GM12878 (cell line): Measurements from ENCODE around the gene CEACAM8. TPM values are rescaled to one million over a fixed set of nuclear protein-coding genes. Genes with fewer than 3 reads are reported as not detected.

Source experiments
- ATAC-seq: fragments of 200-7000 bp; cut with Tn5 transposase; 3 replicates; pipeline ENCODE4 v1.9.1; 2020; ENCODE audit warnings: mild to moderate bottlenecking, moderate library complexity
- BruUV-seq: library from RNA; stranded (reverse); fragments of 400-500 nt; replicated peaks from 2 replicates; lab custom pipeline; 2021; lab: Mats Ljungman, UMichigan
- CTCF ChIA-PET: fragments of 300-600 bp; sonication (Branson Sonifier 250); formaldehyde crosslinking; extraction: SDS; loops from one replicate; lab custom pipeline; 2021; ENCODE audit warnings: inconsistent platforms; lab: Yijun Ruan, JAX
- POLR2A ChIA-PET: fragments of 350-600 bp; formaldehyde crosslinking; extraction: SDS; loops from one replicate; lab custom pipeline; 2021; ENCODE audit warnings: inconsistent platforms; lab: Charles Lee
- RAD21 ChIA-PET: fragments of 300-600 bp; sonication (Branson Sonifier 250); formaldehyde crosslinking; loops from one replicate; lab custom pipeline; 2023; ENCODE audit warnings: antibody characterized with exemption; ENCODE audit not compliant: unreplicated experiment; lab: Charles Lee
- SMC1A ChIA-PET: fragments of 300-600 bp; sonication (Branson Sonifier 250); formaldehyde crosslinking; loops from one replicate; lab custom pipeline; 2023; ENCODE audit not compliant: unreplicated experiment, uncharacterized antibody; lab: Charles Lee
- DNase-seq: peaks from one replicate; pipeline ENCODE4 v3.0.0-alpha.2; 2011; ENCODE audit warnings: low read depth, low spot score
- FAIRE-seq: peaks from 3 replicates; lab custom pipeline; 2011; peaks lifted over from hg19 to GRCh38; lab: Jason Lieb, UNC
- H2AFZ ChIP-seq: 2 replicates; pipeline ENCODE4 v1.6.0; 2011; ENCODE audit warnings: low read depth, low read length, control low read depth; ENCODE audit not compliant: control insufficient read depth
- H3K27ac ChIP-seq: 2 replicates; pipeline ENCODE4 v1.5.1; 2011; ENCODE audit warnings: control low read depth; ENCODE audit not compliant: control insufficient read depth, insufficient read depth
- H3K27me3 ChIP-seq, 2 experiments: replicated peaks in 1 of 2; 2 replicates each; pipeline versions ENCODE4 v1.6.0 to v1.6.1; 2011; ENCODE audit warnings: low read length in 1 of 2; ENCODE audit not compliant: control insufficient read depth in 2 of 2, insufficient read depth in 2 of 2
- H3K36me3 ChIP-seq, 2 experiments: 2 replicates each; pipeline ENCODE4 v1.5.1; 2011; ENCODE audit warnings: low read length in 1 of 2; ENCODE audit not compliant: control insufficient read depth in 2 of 2, insufficient read depth in 2 of 2
- H3K4me1 ChIP-seq: 2 replicates; pipeline ENCODE4 v1.6.1; 2011; ENCODE audit warnings: mild to moderate bottlenecking, low read length, moderate library complexity, mixed read lengths; ENCODE audit not compliant: control insufficient read depth, insufficient read depth
- H3K4me2 ChIP-seq: 2 replicates; pipeline ENCODE4 v1.6.0; 2011; ENCODE audit warnings: control low read depth; ENCODE audit not compliant: control insufficient read depth, insufficient read depth
- H3K4me3 ChIP-seq: fragments of 200-600 bp; sonication (generic); 2 replicates; pipeline ENCODE4 v1.5.1; 2016
- H3K79me2 ChIP-seq: 2 replicates; pipeline ENCODE4 v1.6.0; 2011; ENCODE audit warnings: low read length; ENCODE audit not compliant: control insufficient read depth, insufficient read depth
- H3K9ac ChIP-seq: 2 replicates; pipeline ENCODE4 v1.8.0; 2011; ENCODE audit warnings: low read length, control low read depth, mixed read lengths; ENCODE audit not compliant: control insufficient read depth, insufficient read depth
- H3K9me3 ChIP-seq: replicated peaks from 3 replicates; pipeline ENCODE4 v1.5.1; 2011; ENCODE audit warnings: mild to moderate bottlenecking, low read length; ENCODE audit not compliant: control insufficient read depth, insufficient read depth
- H4K20me1 ChIP-seq: 2 replicates; pipeline ENCODE4 v1.6.0; 2011; ENCODE audit not compliant: control insufficient read depth, insufficient read depth
- HDGF ChIP-seq: fragments of 450-650 bp; IDR thresholded peaks from 2 replicates; pipeline ENCODE4 v1.6.1; 2016; ENCODE audit warnings: antibody characterized with exemption
- NRF1 ChIP-seq: conservative IDR thresholded peaks from 2 replicates; pipeline ENCODE4 v1.6.1; 2011; ENCODE audit warnings: mild to moderate bottlenecking, low read depth, low read length, improper control_type of control experiment
- ZZZ3 ChIP-seq: IDR thresholded peaks from 2 replicates; pipeline ENCODE4 v1.6.1; 2011; ENCODE audit warnings: low read depth; ENCODE audit not compliant: control insufficient read depth, insufficient read length
- WGBS: methylation state at CpG from one replicate; pipeline ENCODE4 v1.1.6; 2016; ENCODE audit warnings: low lambda C conversion rate; ENCODE audit not compliant: insufficient replicate concordance, insufficient coverage; ENCODE audit errors: missing lambda C conversion rate; 5-methylcytosine and 5-hydroxymethylcytosine counted together
- in situ Hi-C: fragments of 300-500 bp; cut with MboI; formaldehyde crosslinking; loops from 9 replicates; pipeline ENCODE4 v1.14.3; 2018; ENCODE audit warnings: mixed read lengths
- intact Hi-C: fragments of 100-400 bp; cut with micrococcal nuclease; formaldehyde crosslinking; loops from one replicate; pipeline ENCODE4 v1.14.2; 2022; ENCODE audit not compliant: unreplicated experiment
- polyA plus RNA-seq, 11 experiments: library from polyadenylated mRNA; depleted of rRNA in 4 of 11; unstranded in 6 of 11; stranded (reverse) in 5 of 11; fragments of >200 nt; fragmentation: Nextera tagmentation in 4 of 11; fragmentation: Illumina TruSeq in 1 of 11; extraction: Ambion mirVana in 4 of 11; extraction: Trizol in 1 of 11; gene quantifications; 1 replicate in 1 of 11; 2 replicates in 10 of 11; pipeline versions ENCODE4 v1.2.1 to v1.2.3, GENCODE V29; 2011 to 2016; ENCODE audit warnings: inconsistent platforms in 2 of 11, missing spikeins in 2 of 11, low read depth in 1 of 11
- total RNA-seq, 4 experiments: library from RNA; depleted of rRNA in 3 of 4; stranded (reverse); fragments of >200 nt in 3 of 4; fragmentation: Illumina TruSeq in 1 of 4; extraction: Trizol in 1 of 4; gene quantifications; 2 replicates each; pipeline versions ENCODE4 v1.2.1 to v1.2.3, GENCODE V29; 2013 to 2021
- TF ChIP-seq, protein P1 (sequence below): fragments of 450-650 bp; IDR thresholded peaks from 2 replicates; pipeline ENCODE4 v1.6.1; 2016; ENCODE audit warnings: mild to moderate bottlenecking
- TF ChIP-seq, protein P2 (sequence below): fragments of 450-650 bp; IDR thresholded peaks from 2 replicates; pipeline ENCODE4 v1.6.1; 2018; ENCODE audit warnings: mild to moderate bottlenecking, low read depth, moderate library complexity; ENCODE audit not compliant: partially characterized antibody

The CEACAM8 gene
- total and polyA plus RNA-seq, 10 of the 15 experiments (the other 5 are each of a cell fraction or from before 2014, with no cell fraction given): 0.06 TPM; not detected in 9

DNA sequence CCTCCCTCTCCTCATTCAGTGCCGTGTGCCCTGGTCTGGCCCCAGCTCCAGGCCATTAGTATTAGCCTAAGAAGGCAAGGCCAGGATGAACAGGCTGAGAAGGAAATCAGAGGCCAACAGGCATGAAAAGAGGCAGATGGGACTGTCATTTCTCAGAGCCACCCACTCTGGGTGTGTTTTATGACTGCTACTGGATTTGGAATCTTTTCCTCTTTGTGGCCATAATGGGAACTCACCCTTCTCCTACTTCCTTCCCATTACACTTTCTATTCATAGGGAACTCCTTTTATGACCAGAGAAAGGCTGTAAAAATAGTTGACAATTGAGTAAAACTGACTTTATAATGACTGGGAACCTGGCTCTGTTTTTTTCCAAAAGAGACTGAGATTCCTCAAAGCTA is 17.7 kb downstream of the CEACAM8 start:
- in situ Hi-C loops (no loop called here), intact Hi-C loops (no loop called here)
- no peak for DNase-seq
- TF ChIP-seq, protein P1, sequence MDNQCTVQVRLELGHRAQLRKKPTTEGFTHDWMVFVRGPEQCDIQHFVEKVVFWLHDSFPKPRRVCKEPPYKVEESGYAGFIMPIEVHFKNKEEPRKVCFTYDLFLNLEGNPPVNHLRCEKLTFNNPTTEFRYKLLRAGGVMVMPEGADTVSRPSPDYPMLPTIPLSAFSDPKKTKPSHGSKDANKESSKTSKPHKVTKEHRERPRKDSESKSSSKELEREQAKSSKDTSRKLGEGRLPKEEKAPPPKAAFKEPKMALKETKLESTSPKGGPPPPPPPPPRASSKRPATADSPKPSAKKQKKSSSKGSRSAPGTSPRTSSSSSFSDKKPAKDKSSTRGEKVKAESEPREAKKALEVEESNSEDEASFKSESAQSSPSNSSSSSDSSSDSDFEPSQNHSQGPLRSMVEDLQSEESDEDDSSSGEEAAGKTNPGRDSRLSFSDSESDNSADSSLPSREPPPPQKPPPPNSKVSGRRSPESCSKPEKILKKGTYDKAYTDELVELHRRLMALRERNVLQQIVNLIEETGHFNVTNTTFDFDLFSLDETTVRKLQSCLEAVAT: no peak
- TF ChIP-seq ZZZ3 (no peak), NRF1 (no peak), HDGF (no peak)
- TF ChIP-seq, protein P2, sequence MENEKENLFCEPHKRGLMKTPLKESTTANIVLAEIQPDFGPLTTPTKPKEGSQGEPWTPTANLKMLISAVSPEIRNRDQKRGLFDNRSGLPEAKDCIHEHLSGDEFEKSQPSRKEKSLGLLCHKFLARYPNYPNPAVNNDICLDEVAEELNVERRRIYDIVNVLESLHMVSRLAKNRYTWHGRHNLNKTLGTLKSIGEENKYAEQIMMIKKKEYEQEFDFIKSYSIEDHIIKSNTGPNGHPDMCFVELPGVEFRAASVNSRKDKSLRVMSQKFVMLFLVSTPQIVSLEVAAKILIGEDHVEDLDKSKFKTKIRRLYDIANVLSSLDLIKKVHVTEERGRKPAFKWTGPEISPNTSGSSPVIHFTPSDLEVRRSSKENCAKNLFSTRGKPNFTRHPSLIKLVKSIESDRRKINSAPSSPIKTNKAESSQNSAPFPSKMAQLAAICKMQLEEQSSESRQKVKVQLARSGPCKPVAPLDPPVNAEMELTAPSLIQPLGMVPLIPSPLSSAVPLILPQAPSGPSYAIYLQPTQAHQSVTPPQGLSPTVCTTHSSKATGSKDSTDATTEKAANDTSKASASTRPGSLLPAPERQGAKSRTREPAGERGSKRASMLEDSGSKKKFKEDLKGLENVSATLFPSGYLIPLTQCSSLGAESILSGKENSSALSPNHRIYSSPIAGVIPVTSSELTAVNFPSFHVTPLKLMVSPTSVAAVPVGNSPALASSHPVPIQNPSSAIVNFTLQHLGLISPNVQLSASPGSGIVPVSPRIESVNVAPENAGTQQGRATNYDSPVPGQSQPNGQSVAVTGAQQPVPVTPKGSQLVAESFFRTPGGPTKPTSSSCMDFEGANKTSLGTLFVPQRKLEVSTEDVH: no peak
- ChIA-PET POLR2A (no interaction called here), CTCF (interaction anchor here (1.6 kb wide), 1 partner anchor 19 kb away, joined by 4 read pairs; no protein-coding TSS in a partner anchor), RAD21 (interaction anchor here (0.8 kb wide), 1 partner anchor 111 kb away, joined by 3 read pairs; no protein-coding TSS in a partner anchor), SMC1A (no interaction called here)
- Histone ChIP-seq H3K4me1 (no peaks in the 10 kb centered on the region), H4K20me1 (no peaks in the 10 kb centered on the region), H3K27me3 (peaks cover 0 to 3% of the 10 kb centered on the region in 2 experiments; a peak in 1 of 4 replicates), H2AFZ (no peak overlapping the region), H3K4me3 (no peak overlapping the region), H3K9me3 (no peaks in the 10 kb centered on the region), H3K9ac (no peak overlapping the region), H3K4me2 (no peak overlapping the region), H3K79me2 (no peaks in the 10 kb centered on the region), H3K27ac (no peak overlapping the region), H3K36me3 (no peaks in the 10 kb centered on the region)
- ATAC-seq: no peak
- no peak for FAIRE-seq
- WGBS: 0% methylated on average over 1 of the region's 1 CpG
- no TSS peak for BruUV-seq
